Measurements from ENCODE around the gene GABBR1. TPM values are rescaled to one million over a fixed set of nuclear protein-coding genes. Genes with fewer than 3 reads are reported as not detected.

Gene GABBR1
- total and polyA plus RNA-seq, 2 of the 13 experiments (the other 11 are each of a cell fraction or from before 2014, with no cell fraction given): 0.07 to 0.37 TPM

DNA sequence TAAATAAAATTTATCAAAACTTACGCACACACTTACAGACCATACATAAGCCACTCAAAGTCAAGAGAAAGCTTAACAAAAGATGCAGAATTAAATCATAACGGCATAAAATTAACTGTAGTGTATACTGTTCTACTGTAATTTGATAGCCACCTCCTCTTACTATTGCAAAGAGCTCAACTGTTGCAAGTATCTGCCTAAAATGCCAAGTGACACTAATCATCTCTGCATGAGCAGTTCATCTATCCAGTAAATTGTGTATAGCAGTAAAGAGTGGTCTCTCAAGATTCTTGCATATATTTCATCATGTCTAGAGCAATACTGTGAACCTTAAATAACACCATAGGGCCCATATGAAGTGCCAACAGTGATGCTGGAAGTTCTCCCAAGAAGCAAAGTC is 35.8 kb downstream of the GABBR1 start:
- DNase-seq (ENCODE audit: low spot score) (no peak), ATAC-seq (no peak), FAIRE-seq (no peak)
- Histone ChIP-seq H3K9me3 (ENCODE audit: low read length) (no peaks in the 10 kb centered on the region), H3K9ac (ENCODE audit: insufficient read depth, low read depth, low read length) (no peak overlapping the region), H3K4me2 (ENCODE audit: low read depth, low read length) (no peak overlapping the region), H3K27me3 (ENCODE audit: control insufficient read depth in 1 of 2, insufficient read depth in 2 of 2, low read length in 2 of 2) (peaks cover 0 to 7% of the 10 kb centered on the region in 2 experiments; a peak in 2 of 5 replicates), H3K4me3 (replicated peaks in 1 of 3; ENCODE audit: insufficient read depth in 1 of 3, low read depth in 2 of 3, low read length in 3 of 3) (no peak overlapping the region), H3K36me3 (replicated peaks in 1 of 2; ENCODE audit: control insufficient read depth in 1 of 2, insufficient read depth in 2 of 2, low read length in 2 of 2) (no peaks in the 10 kb centered on the region), H3K4me1 (ENCODE audit: insufficient read depth, low read length) (no peaks in the 10 kb centered on the region), H3K79me2 (ENCODE audit: insufficient read depth, low read length) (no peaks in the 10 kb centered on the region), H2AFZ (ENCODE audit: low read length) (no peak overlapping the region), H4K20me1 (ENCODE audit: insufficient read depth, low read length) (no peaks in the 10 kb centered on the region), H3K27ac (ENCODE audit: extremely low read length, insufficient read depth, low read length) (no peak overlapping the region)
- ChIA-PET POLR2A (interaction anchor here (0.6 kb wide), 1 partner anchor 10 kb away, joined by 3 read pairs; no protein-coding TSS in a partner anchor), CTCF (ENCODE audit: low intra/inter-chr PET ratio, low total read pairs) (no interaction called here)
- in situ Hi-C loops (cut with HindIII; ENCODE audit: extremely low pct_ligation_motif_present, low pct_unique_long_range_greater_than_20kb) (loop anchor here (25.0 kb wide), 2 partner anchors 535 to 760 kb away; no protein-coding TSS in a partner anchor), intact Hi-C loops (cut with micrococcal nuclease; ENCODE audit: unreplicated experiment) (no loop called here)
- no TSS peak for BruUV-seq (replicated peaks)
- TF ChIP-seq ZNF792 (CRISPR knock-in tag; IDR thresholded peaks at IDR 0.05) (no peak), TOPORS (CRISPR knock-in tag; IDR thresholded peaks at IDR 0.05) (no peak), ZSCAN30 (CRISPR knock-in tag; IDR thresholded peaks at IDR 0.05) (no peak), AKAP8 (CRISPR knock-in tag; IDR thresholded peaks at IDR 0.05) (no peak), ZNF879 (CRISPR knock-in tag; IDR thresholded peaks at IDR 0.05) (no peak), ZNF569 (CRISPR knock-in tag; IDR thresholded peaks at IDR 0.05; ENCODE audit: borderline replicate concordance) (no peak)
- TF ChIP-seq, protein P1, sequence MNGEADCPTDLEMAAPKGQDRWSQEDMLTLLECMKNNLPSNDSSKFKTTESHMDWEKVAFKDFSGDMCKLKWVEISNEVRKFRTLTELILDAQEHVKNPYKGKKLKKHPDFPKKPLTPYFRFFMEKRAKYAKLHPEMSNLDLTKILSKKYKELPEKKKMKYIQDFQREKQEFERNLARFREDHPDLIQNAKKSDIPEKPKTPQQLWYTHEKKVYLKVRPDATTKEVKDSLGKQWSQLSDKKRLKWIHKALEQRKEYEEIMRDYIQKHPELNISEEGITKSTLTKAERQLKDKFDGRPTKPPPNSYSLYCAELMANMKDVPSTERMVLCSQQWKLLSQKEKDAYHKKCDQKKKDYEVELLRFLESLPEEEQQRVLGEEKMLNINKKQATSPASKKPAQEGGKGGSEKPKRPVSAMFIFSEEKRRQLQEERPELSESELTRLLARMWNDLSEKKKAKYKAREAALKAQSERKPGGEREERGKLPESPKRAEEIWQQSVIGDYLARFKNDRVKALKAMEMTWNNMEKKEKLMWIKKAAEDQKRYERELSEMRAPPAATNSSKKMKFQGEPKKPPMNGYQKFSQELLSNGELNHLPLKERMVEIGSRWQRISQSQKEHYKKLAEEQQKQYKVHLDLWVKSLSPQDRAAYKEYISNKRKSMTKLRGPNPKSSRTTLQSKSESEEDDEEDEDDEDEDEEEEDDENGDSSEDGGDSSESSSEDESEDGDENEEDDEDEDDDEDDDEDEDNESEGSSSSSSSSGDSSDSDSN (CRISPR knock-in tag; IDR thresholded peaks at IDR 0.05): no peak
- 36% methylated on average over 2 of the region's 2 CpGs for WGBS (ENCODE audit: low lambda C conversion rate)
